ENCODE data around the gene TYW1.
"Not testable (repeated sequence)": the region's sequence is repeated elsewhere in the genome, so short reads cannot be mapped to it uniquely, and the experiment has no call there.

Gene TYW1

DNA sequence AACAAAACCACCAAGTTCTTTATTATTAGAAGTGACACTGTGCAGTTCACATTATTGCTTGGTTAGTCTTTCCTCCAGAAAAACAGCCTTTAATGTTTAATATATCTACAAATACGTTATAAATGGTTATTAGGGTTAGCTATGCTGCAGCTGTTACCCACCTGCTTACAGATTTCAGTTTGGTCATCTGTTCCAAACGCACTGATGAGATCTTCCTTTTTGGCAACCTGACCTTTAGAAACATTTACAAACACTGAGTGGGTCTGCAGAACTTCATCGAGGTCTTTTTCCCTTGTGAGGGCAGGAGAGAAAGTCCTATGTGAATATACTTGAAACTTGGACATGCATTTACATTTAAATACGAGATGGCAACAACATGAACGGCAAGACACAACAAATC, 2.6 kb upstream of the TYW1 start:
- not testable (repeated sequence) for H3K27me3 ChIP-seq (ENCODE audit: control insufficient read depth, insufficient read depth, low read length, poor library complexity, severe bottlenecking); H3K27ac ChIP-seq (ENCODE audit: insufficient read depth, low read depth, low read length, poor library complexity, severe bottlenecking); H3K4me1 ChIP-seq (ENCODE audit: control insufficient read depth, insufficient read depth, low read length); H3K4me3 ChIP-seq (ENCODE audit: insufficient read depth, low read depth, low read length); H3K9me3 ChIP-seq (ENCODE audit: control insufficient read depth, low read length)
- peaks cover 11% of the 10 kb centered on the region for H3K36me3 ChIP-seq (ENCODE audit: control insufficient read depth, insufficient read depth, low read length)
- 71 to 100% methylated on average over 1 to 3 of the region's 5 CpGs for WGBS, 2 experiments

DNA sequence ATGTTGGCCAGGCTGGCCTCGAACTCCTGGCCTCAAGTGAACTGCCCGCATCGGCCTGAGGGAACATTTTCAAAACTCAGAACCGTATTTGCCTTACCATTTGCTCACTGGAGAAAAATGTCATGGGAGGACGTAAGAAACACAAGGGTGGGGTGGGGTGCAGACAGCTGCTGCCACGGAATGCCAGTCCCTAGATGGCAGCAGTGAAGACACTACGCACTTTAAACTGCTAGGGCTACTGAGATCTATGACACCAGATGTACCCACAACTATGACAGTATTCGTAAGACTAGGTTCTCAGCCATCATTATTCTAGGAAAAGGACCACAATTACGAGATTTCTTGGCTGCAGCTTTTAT, 2.0 kb upstream of the TYW1 start:
- Histone ChIP-seq H3K27ac (ENCODE audit: insufficient read depth, low read depth, low read length, poor library complexity, severe bottlenecking) (peak overlapping the region; percentile 89), H3K36me3 (ENCODE audit: control insufficient read depth, insufficient read depth, low read length) (peaks cover 11% of the 10 kb centered on the region), H3K4me3 (ENCODE audit: insufficient read depth, low read depth, low read length) (peak overlapping the region; percentile 71)
- H3K4me1 ChIP-seq (ENCODE audit: control insufficient read depth, insufficient read depth, low read length); H3K9me3 ChIP-seq (ENCODE audit: control insufficient read depth, low read length); H3K27me3 ChIP-seq (ENCODE audit: control insufficient read depth, insufficient read depth, low read length, poor library complexity, severe bottlenecking): not testable (repeated sequence)
- WGBS, 2 experiments = 11 to 15% methylated on average over 9 of the region's 9 CpGs

DNA sequence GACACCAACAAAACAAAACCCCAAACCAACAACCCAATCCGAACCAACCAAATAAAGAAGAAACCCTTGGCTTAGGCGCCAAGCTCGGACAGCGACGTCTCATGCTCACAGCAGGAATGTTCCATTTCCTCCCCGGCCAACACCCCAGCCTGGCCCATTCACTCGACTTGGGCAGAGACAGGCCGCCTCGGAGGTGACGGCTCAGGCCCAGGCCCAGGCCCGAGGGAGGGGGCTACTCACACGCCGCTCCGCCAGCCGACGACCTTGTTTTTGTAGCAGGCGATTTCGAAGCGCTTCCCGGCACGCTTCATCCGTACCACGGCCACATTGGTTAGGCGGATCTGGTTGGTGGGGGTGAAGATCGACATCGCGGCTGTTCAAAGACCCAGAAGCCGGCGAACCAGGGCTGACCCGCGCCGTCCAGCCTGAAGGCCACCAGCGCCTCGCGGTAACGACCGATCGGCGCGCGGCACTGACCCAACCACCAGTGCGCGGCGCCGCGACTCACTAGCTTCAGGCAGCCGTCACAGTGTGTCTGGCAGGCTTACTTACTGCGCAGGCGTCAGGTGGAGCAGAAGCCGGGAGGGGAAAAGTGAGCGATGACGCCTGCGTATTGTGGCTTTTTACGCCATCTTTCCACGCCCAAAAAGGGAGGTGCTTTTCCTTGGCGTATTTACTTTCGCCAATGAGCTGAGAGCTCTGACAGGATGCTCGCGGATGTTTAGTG, 1.4 kb upstream of the TYW1 start, which contains the start of gene SBDS:
TSS of gene SBDS (minus strand) at position 537 of the 727 bp plus-strand sequence. CDS start at position 368, 169 bp downstream.
- not testable (repeated sequence) for H3K27me3 ChIP-seq (ENCODE audit: control insufficient read depth, insufficient read depth, low read length, poor library complexity, severe bottlenecking); H3K4me1 ChIP-seq (ENCODE audit: control insufficient read depth, insufficient read depth, low read length); H3K9me3 ChIP-seq (ENCODE audit: control insufficient read depth, low read length)
- Histone ChIP-seq H3K27ac (ENCODE audit: insufficient read depth, low read depth, low read length, poor library complexity, severe bottlenecking) (peak within 1 kb of the TSS; percentile 89), H3K36me3 (ENCODE audit: control insufficient read depth, insufficient read depth, low read length) (peaks cover 11% of the 10 kb centered on the region), H3K4me3 (ENCODE audit: insufficient read depth, low read depth, low read length) (peak within 1 kb of the TSS; percentile 71)
- 0% methylated on average over 59 of the region's 59 CpGs for WGBS, 2 experiments

DNA sequence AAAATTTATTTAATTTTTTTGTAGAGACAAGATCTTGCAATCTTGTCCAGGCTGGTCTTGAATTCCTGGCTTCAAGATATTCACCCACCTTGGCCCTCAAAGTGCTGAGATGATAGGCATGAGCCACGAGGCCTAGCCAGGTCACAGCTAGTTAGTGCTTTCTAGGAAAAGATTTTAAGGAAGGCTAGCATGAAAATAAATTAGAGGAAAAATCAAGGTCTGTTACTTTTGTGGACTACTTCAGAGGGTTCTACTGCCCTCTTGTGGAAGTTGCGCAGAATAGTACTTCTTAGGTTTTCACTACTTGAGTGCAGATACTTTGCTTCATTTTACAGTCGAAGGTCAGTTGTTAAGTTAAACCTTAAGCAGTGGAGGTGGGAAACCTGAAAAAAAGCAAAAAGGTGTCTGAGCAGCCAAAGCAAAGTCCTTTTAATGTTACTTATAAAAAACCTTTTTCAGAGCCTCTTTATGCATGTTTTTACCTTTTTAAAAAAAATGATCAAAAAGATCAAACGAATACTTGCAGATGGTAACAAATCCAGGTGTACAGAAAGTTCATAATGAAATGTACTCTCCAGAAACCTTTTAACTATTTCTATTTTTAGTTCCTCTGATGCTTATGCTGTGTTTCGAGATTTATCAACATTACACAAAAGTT, 4.1 kb downstream of the TYW1 start:
- H3K4me1 ChIP-seq (ENCODE audit: control insufficient read depth, insufficient read depth, low read length); H3K27me3 ChIP-seq (ENCODE audit: control insufficient read depth, insufficient read depth, low read length, poor library complexity, severe bottlenecking); H3K9me3 ChIP-seq (ENCODE audit: control insufficient read depth, low read length); H3K4me3 ChIP-seq (ENCODE audit: insufficient read depth, low read depth, low read length); H3K27ac ChIP-seq (ENCODE audit: insufficient read depth, low read depth, low read length, poor library complexity, severe bottlenecking); H3K36me3 ChIP-seq (ENCODE audit: control insufficient read depth, insufficient read depth, low read length): not testable (repeated sequence)
- 58 to 65% methylated on average over 2 of the region's 5 CpGs for WGBS, 2 experiments

DNA sequence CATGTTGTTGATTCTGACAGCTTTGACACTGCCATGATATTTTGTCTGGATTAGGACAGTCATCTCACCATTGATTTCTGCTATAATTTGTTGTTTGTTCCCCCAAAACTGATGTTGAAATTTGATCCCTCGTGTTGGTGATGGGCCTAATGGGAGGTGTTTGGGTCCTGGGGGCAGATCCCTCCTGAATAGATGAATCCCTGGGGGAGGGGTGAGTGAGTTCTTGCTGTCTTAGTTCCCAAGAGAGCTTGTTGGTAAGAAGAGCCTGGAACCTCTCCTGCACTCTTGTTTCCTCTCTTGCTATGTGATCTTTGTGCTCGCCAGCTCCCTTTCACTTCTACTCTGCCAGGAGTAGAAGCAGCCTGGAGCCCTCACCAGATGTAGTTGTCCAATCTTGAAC, 7.5 kb downstream of the TYW1 start:
- 71 to 100% methylated on average over 1 to 2 of the region's 2 CpGs for whole genome bisulfite sequencing, 2 experiments
- H3K27ac ChIP-seq (ENCODE audit: insufficient read depth, low read depth, low read length, poor library complexity, severe bottlenecking); H3K9me3 ChIP-seq (ENCODE audit: control insufficient read depth, low read length); H3K4me1 ChIP-seq (ENCODE audit: control insufficient read depth, insufficient read depth, low read length); H3K36me3 ChIP-seq (ENCODE audit: control insufficient read depth, insufficient read depth, low read length); H3K4me3 ChIP-seq (ENCODE audit: insufficient read depth, low read depth, low read length); H3K27me3 ChIP-seq (ENCODE audit: control insufficient read depth, insufficient read depth, low read length, poor library complexity, severe bottlenecking): not testable (repeated sequence)

DNA sequence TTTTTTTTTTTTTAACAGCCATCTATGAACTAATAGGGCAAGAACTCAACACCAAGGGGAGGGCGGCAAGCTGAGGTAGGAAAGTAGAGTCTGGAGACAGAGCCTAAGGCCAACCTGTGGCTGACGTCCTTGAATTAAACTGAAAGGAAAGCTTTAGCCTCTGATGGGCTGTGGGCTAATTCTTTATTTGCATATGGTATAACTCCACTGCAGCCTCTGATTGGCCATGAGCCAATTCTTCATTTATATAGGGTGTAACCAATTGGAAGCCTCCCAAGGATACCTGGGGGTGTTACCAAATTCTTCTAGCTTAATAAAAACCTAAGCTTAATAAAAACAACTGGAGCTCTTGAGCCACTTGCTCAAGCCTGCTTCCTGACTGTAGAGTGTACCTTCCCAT, 10.3 kb downstream of the TYW1 start:
- H3K27me3 ChIP-seq (ENCODE audit: control insufficient read depth, insufficient read depth, low read length, poor library complexity, severe bottlenecking) = no peaks in the 10 kb centered on the region
- no peak overlapping the region for H3K27ac ChIP-seq (ENCODE audit: insufficient read depth, low read depth, low read length, poor library complexity, severe bottlenecking)
- no peaks in the 10 kb centered on the region for H3K4me1 ChIP-seq (ENCODE audit: control insufficient read depth, insufficient read depth, low read length)
- no peaks in the 10 kb centered on the region for H3K9me3 ChIP-seq (ENCODE audit: control insufficient read depth, low read length)
- H3K36me3 ChIP-seq (ENCODE audit: control insufficient read depth, insufficient read depth, low read length) = peaks cover 3% of the 10 kb centered on the region
- no peak overlapping the region for H3K4me3 ChIP-seq (ENCODE audit: insufficient read depth, low read depth, low read length)
- 89 to 96% methylated on average over 2 of the region's 2 CpGs for WGBS, 2 experiments

DNA sequence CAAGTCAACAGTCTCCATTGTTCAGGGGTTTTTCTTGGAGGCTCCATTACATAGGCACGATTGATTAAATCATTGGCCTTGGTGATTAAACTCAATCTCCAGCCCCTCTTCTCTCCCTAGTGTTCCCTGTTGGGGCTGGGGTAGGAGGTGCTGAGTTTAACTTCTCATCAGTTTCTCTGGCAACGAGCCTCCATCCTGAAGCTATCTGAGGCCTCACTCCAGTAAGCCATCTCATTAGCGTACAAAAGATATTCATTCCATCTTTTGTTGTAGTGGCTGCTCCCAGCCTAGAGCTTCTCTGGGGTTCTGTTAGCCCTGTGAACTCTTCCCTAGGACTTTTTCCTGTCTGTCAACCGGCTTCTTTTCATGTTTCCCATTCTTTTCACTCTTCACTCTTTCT, 11.6 kb downstream of the TYW1 start:
- no peaks in the 10 kb centered on the region for H3K27me3 ChIP-seq (ENCODE audit: control insufficient read depth, insufficient read depth, low read length, poor library complexity, severe bottlenecking)
- no peaks in the 10 kb centered on the region for H3K4me1 ChIP-seq (ENCODE audit: control insufficient read depth, insufficient read depth, low read length)
- H3K9me3 ChIP-seq (ENCODE audit: control insufficient read depth, low read length) = no peaks in the 10 kb centered on the region
- H3K27ac ChIP-seq (ENCODE audit: insufficient read depth, low read depth, low read length, poor library complexity, severe bottlenecking) = no peak overlapping the region
- 89 to 95% methylated on average over 4 of the region's 4 CpGs for WGBS, 2 experiments
- H3K36me3 ChIP-seq (ENCODE audit: control insufficient read depth, insufficient read depth, low read length) = peaks cover 3% of the 10 kb centered on the region
- no peak overlapping the region for H3K4me3 ChIP-seq (ENCODE audit: insufficient read depth, low read depth, low read length)

DNA sequence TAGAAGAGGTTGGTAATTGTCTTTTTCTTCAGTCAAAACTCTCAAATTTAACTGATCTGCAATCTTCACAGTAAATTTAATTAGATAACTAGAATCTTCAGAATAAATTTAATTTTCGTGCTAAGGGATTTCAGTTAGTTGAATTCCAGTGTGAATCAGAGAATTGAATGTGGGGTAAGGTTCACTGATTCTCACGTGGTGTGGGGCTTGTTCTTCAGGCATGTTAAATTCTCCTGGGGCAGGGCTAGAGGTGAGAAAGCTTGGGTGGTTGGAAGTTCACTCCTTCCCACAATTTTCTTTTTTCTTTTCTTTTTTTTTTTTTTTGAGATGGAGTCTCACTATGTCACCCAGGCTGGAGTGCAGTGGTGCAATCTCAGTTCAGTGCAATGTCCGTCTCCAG, 13.0 kb downstream of the TYW1 start:
- not testable (repeated sequence) for H3K4me3 ChIP-seq (ENCODE audit: insufficient read depth, low read depth, low read length); H3K27ac ChIP-seq (ENCODE audit: insufficient read depth, low read depth, low read length, poor library complexity, severe bottlenecking); H3K4me1 ChIP-seq (ENCODE audit: control insufficient read depth, insufficient read depth, low read length); H3K36me3 ChIP-seq (ENCODE audit: control insufficient read depth, insufficient read depth, low read length); H3K27me3 ChIP-seq (ENCODE audit: control insufficient read depth, insufficient read depth, low read length, poor library complexity, severe bottlenecking); H3K9me3 ChIP-seq (ENCODE audit: control insufficient read depth, low read length)
- WGBS, 2 experiments = 92 to 96% methylated on average over 3 of the region's 3 CpGs

DNA sequence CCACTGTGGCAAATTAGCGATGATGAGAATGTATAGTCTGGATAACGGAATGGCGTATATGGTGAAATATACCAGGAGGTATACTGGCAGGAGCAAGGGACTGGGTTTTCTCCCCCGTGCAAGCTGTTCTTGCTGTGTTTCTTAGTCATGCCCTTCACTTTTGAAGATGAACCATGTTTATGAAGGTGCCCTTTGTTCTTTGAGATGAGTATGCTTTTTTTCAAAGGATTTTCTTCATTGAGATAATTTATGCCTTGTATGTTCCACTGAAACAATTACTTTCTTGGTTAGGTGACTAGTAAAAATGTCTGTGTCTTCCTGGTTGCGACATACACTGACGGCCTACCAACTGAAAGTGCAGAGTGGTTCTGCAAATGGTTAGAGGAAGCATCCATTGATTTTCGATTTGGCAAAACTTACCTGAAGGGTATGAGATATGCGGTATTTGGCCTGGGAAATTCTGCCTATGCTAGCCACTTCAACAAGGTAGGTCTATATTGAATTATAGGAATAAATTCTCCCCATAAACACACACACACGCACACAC, 17.5 kb downstream of the TYW1 start:
- not testable (repeated sequence) for H3K4me3 ChIP-seq (ENCODE audit: insufficient read depth, low read depth, low read length); H3K4me1 ChIP-seq (ENCODE audit: control insufficient read depth, insufficient read depth, low read length); H3K27me3 ChIP-seq (ENCODE audit: control insufficient read depth, insufficient read depth, low read length, poor library complexity, severe bottlenecking); H3K36me3 ChIP-seq (ENCODE audit: control insufficient read depth, insufficient read depth, low read length); H3K27ac ChIP-seq (ENCODE audit: insufficient read depth, low read depth, low read length, poor library complexity, severe bottlenecking); H3K9me3 ChIP-seq (ENCODE audit: control insufficient read depth, low read length)
- WGBS, 2 experiments = 97 to 99% methylated on average over 7 to 9 of the region's 9 CpGs

DNA sequence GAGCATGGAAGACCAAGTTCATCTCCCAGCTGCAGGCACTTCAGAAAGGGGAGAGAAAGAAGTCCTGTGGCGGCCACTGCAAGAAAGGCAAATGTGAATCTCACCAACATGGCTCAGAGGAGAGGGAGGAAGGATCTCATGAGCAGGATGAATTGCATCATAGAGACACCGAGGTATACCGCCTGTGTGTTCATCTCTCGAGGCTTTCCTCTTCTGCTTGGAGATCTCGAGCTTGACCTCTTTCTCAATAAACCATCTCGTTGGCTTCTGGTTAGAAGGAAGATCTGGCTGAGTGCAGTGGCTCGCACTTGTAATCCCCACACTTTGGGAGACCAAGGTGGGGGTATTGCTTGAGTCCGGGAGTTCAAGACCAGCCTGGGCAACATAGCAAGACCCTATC, 21.3 kb downstream of the TYW1 start:
- H3K4me1 ChIP-seq (ENCODE audit: control insufficient read depth, insufficient read depth, low read length); H3K27me3 ChIP-seq (ENCODE audit: control insufficient read depth, insufficient read depth, low read length, poor library complexity, severe bottlenecking); H3K27ac ChIP-seq (ENCODE audit: insufficient read depth, low read depth, low read length, poor library complexity, severe bottlenecking); H3K9me3 ChIP-seq (ENCODE audit: control insufficient read depth, low read length); H3K4me3 ChIP-seq (ENCODE audit: insufficient read depth, low read depth, low read length): not testable (repeated sequence)
- peaks cover 14% of the 10 kb centered on the region for H3K36me3 ChIP-seq (ENCODE audit: control insufficient read depth, insufficient read depth, low read length)
- 93 to 98% methylated on average over 8 of the region's 8 CpGs for WGBS, 2 experiments
